PC-3 (cell line): Measurements from ENCODE around the gene SLC5A6. TPM values are rescaled to one million over a fixed set of nuclear protein-coding genes. Genes with fewer than 3 reads are reported as not detected.
A peak's percentile ranks its signal among the peaks of the same experiment; 100 is the strongest.

ENCODE experiments used
- ATAC-seq: fragments of 200-7000 bp; cut with Tn5 transposase; 2 replicates; pipeline ENCODE4 v1.9.1; 2020; ENCODE audit warnings: mild to moderate bottlenecking, moderate library complexity
- BruUV-seq: library from RNA; stranded (reverse); fragments of 400-500 nt; replicated peaks from 2 replicates; lab custom pipeline; 2021; lab: Mats Ljungman, UMichigan
- CTCF ChIA-PET: fragments of 300-600 bp; sonication (Branson Sonifier 250); formaldehyde crosslinking; loops from one replicate; lab custom pipeline; 2022; ENCODE audit warnings: antibody characterized with exemption; lab: Charles Lee
- POLR2A ChIA-PET: fragments of 300-600 bp; sonication (Branson Sonifier 250); formaldehyde crosslinking; loops from one replicate; lab custom pipeline; 2022; ENCODE audit warnings: antibody characterized with exemption; ENCODE audit not compliant: unreplicated experiment; lab: Charles Lee
- DNase-seq: peaks from one replicate; pipeline ENCODE4 v3.0.0-alpha.2; 2015
- H2AFZ ChIP-seq: fragments of 300-600 bp; sonication (generic); 2 replicates; pipeline ENCODE4 v1.6.0; 2016; ENCODE audit warnings: antibody characterized with exemption, low read length
- H3F3A ChIP-seq: fragments of 300-600 bp; sonication (generic); one replicate; pipeline ENCODE4 v1.6.0; 2017; ENCODE audit warnings: antibody characterized with exemption, low read length, control low read depth, mild to moderate bottlenecking; ENCODE audit not compliant: unreplicated experiment
- H3K27ac ChIP-seq: fragments of 300-600 bp; sonication (generic); 2 replicates; pipeline ENCODE4 v1.5.1; 2016; ENCODE audit warnings: mild to moderate bottlenecking, low read length
- H3K27me3 ChIP-seq: fragments of 300-600 bp; sonication (generic); 2 replicates; pipeline ENCODE4 v1.6.1; 2016; ENCODE audit warnings: low read length, mixed read lengths
- H3K36me3 ChIP-seq: fragments of 300-600 bp; sonication (generic); 2 replicates; pipeline ENCODE4 v1.6.1; 2016; ENCODE audit warnings: low read depth, mixed run types, low read length, mixed read lengths
- H3K4me1 ChIP-seq: fragments of 300-600 bp; sonication (generic); 2 replicates; pipeline ENCODE4 v1.5.1; 2016; ENCODE audit warnings: low read length; ENCODE audit not compliant: insufficient read depth
- H3K4me2 ChIP-seq: fragments of 300-600 bp; sonication (generic); 2 replicates; pipeline ENCODE4 v1.6.0; 2016; ENCODE audit warnings: low read length
- H3K4me3 ChIP-seq: fragments of 300-600 bp; sonication (generic); 2 replicates; pipeline ENCODE4 v1.5.1; 2016; ENCODE audit warnings: mild to moderate bottlenecking, low read length, mixed read lengths
- H3K79me2 ChIP-seq: fragments of 300-600 bp; sonication (generic); 2 replicates; pipeline ENCODE4 v1.6.1; 2017; ENCODE audit warnings: low read length, mixed read lengths
- H3K9ac ChIP-seq: fragments of 300-600 bp; sonication (generic); 2 replicates; pipeline ENCODE4 v1.6.0; 2016; ENCODE audit warnings: mild to moderate bottlenecking, low read length
- H3K9me2 ChIP-seq: fragments of 300-600 bp; sonication (generic); replicated peaks from 2 replicates; pipeline ENCODE4 v1.6.1; 2016; ENCODE audit warnings: mixed run types, low read length, mixed read lengths
- H3K9me3 ChIP-seq: fragments of 300-600 bp; sonication (generic); 2 replicates; pipeline ENCODE4 v1.6.1; 2016; ENCODE audit warnings: low read length, mixed read lengths
- H4K20me1 ChIP-seq: fragments of 300-600 bp; sonication (generic); 2 replicates; pipeline ENCODE4 v1.6.1; 2016; ENCODE audit warnings: low read length, mixed read lengths
- EZH2 ChIP-seq: fragments of 300-600 bp; sonication (generic); IDR thresholded peaks from one replicate; pipeline ENCODE4 v1.6.1; 2017; ENCODE audit warnings: antibody characterized with exemption, mild to moderate bottlenecking, low read length; ENCODE audit not compliant: unreplicated experiment
- EZH2phosphoT487 ChIP-seq: fragments of 300-600 bp; sonication (generic); IDR thresholded peaks from 2 replicates; pipeline ENCODE4 v1.6.1; 2018; ENCODE audit warnings: mild to moderate bottlenecking, antibody characterized with exemption, low read length, borderline replicate concordance
- intact Hi-C: fragments of 100-400 bp; cut with micrococcal nuclease; formaldehyde crosslinking; loops from 2 replicates; pipeline ENCODE4 v1.9.0; 2023
- total RNA-seq: library from RNA; depleted of rRNA; stranded (reverse); fragments of >200 nt; gene quantifications from 2 replicates; pipeline ENCODE4 v1.2.3, GENCODE V29; 2014
- TF ChIP-seq, protein P1 (sequence below): fragments of 300-600 bp; sonication (generic); conservative IDR thresholded peaks from 2 replicates; pipeline ENCODE4 v1.5.1; 2017; ENCODE audit warnings: antibody characterized with exemption, low read depth, mild to moderate bottlenecking, low read length

SLC5A6 gene
- total RNA-seq, 1 experiment from 2014 or later = 48.1 TPM

DNA sequence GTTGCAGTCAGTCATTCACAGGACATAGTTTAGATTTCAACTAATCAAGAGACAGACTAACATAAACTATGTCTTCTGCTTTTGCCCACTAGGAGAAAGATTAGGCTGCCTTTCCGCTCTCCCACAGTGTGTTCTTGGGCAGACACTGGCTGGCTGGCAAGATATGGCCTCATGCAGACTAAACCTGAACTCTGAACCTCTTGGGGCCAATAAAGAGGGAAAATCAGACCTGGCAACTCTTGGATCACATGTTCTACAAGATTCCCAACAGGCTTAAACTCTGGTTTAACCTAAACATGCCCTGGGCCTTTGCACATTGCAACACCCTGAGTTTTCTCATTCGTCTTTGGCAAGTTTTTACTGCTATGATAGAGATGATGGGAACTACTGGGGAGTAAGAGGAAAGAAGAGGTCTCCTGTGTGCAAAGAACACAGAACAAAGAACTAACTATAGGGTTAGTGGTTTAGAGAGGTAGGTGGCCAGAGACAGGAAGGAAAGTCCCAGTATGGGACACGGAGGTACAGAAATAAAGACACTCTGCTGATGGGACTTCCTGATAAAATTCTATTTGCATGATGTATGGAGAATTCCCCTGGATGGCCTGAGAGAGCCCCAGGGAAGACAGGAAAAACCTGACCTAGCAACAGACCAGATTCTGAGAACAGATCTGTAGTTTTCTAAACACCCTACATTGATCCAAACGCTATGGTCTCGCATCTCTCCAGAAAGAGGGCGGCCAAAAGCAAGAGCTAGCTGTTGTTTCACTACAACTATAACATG lies 2.3 kb downstream of the SLC5A6 start:
- POLR2A ChIA-PET = interaction anchor here (0.6 kb wide), 1 partner anchor 123 kb away, joined by 8 read pairs; the partner anchor contains the start of gene KHK
- H3K27ac ChIP-seq = 0 out of 2 replicates have a peak overlapping the region, but pooled peaks have one; percentile 9

DNA sequence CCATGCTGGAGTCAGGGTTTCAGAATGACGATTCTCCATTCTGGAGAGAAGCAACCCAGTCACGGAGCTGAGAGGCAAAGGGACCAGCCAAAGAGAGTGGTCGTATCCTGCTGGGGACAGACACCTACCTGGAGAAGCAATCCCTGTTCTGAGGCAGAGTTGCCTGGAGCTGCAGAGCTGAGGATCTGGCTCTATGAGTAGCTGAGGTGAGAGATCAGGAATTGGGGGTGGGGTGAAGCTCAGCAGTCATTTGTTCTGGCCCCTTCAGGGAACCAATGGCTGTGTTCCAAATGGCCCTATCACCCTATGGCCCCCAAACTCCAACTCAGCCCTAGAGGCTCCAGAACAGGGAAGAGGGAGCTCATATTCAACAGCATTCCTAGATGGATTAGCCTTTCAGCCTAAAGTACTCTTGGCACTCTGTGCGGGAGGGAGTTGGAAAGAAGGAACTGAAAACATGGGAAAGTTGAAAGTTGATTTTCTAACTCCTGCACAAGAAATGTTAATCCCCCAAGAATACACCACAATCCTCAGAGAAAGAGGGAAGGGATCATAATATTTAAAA lies 3.5 kb downstream of the SLC5A6 start:
- Histone ChIP-seq H4K20me1 (no peaks in the 10 kb centered on the region), H3K4me3 (no peak overlapping the region), H3K9me2 (no peaks in the 10 kb centered on the region), H3K79me2 (peaks cover 27% of the 10 kb centered on the region), H3K9me3 (no peaks in the 10 kb centered on the region), H3K9ac (no peak overlapping the region), H3K4me2 (no peak overlapping the region), H3K36me3 (peaks cover 20% of the 10 kb centered on the region; the same call in 1 of the 2 replicates), H3F3A (no peaks in the 10 kb centered on the region), H3K27me3 (no peaks in the 10 kb centered on the region), H2AFZ (no peak overlapping the region), H3K27ac (no peak overlapping the region), H3K4me1 (peaks cover 18% of the 10 kb centered on the region)
- TF ChIP-seq EZH2phosphoT487 (no peak), EZH2 (no peak)
- TF ChIP-seq, protein P1, sequence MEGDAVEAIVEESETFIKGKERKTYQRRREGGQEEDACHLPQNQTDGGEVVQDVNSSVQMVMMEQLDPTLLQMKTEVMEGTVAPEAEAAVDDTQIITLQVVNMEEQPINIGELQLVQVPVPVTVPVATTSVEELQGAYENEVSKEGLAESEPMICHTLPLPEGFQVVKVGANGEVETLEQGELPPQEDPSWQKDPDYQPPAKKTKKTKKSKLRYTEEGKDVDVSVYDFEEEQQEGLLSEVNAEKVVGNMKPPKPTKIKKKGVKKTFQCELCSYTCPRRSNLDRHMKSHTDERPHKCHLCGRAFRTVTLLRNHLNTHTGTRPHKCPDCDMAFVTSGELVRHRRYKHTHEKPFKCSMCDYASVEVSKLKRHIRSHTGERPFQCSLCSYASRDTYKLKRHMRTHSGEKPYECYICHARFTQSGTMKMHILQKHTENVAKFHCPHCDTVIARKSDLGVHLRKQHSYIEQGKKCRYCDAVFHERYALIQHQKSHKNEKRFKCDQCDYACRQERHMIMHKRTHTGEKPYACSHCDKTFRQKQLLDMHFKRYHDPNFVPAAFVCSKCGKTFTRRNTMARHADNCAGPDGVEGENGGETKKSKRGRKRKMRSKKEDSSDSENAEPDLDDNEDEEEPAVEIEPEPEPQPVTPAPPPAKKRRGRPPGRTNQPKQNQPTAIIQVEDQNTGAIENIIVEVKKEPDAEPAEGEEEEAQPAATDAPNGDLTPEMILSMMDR = no peak
- ChIA-PET POLR2A (interaction anchor here (0.7 kb wide), 1 partner anchor 379 kb away, joined by 3 read pairs; no protein-coding TSS in a partner anchor), CTCF (no interaction called here)
- BruUV-seq = no TSS peak
- DNase-seq = no peak
- ATAC-seq = no peak
- intact Hi-C loops = no loop called here

More for the DNA sequence above, 2.3 kb downstream of the SLC5A6 start:
- H3K9me2 ChIP-seq = no peaks in the 10 kb centered on the region
- CTCF ChIA-PET = no interaction called here
- peak overlapping the region; percentile 26 for H3K4me2 ChIP-seq
- no peak overlapping the region; the same call in 1 of the 2 replicates for H3K4me3 ChIP-seq
- TF ChIP-seq, protein P1 = no peak
- TF ChIP-seq EZH2 (no peak), EZH2phosphoT487 (no peak)
- H3K4me1 ChIP-seq = peaks cover 19% of the 10 kb centered on the region
- no peaks in the 10 kb centered on the region for H3K27me3 ChIP-seq
- no peak for ATAC-seq
- no peak overlapping the region for H3K9ac ChIP-seq
- H3K9me3 ChIP-seq = no peaks in the 10 kb centered on the region
- peaks cover 28% of the 10 kb centered on the region for H3K79me2 ChIP-seq
- DNase-seq = peak; percentile 35
- H3K36me3 ChIP-seq = peaks cover 12% of the 10 kb centered on the region; the same call in 1 of the 2 replicates
- no peak overlapping the region for H2AFZ ChIP-seq
- H3F3A ChIP-seq = no peaks in the 10 kb centered on the region
- BruUV-seq = TSS peak; percentile 7
- H4K20me1 ChIP-seq = no peaks in the 10 kb centered on the region
- intact Hi-C loops = loop anchor here (5.0 kb wide), 1 partner anchor 72 kb away; the partner anchor contains the start of gene TRIM54
